ENCODE results near the gene FCRL1. TPM values are rescaled to one million over a fixed set of nuclear protein-coding genes. Genes with fewer than 3 reads are reported as not detected.

The FCRL1 gene
- total and polyA plus RNA-seq, 5 donors from 2014 or later = 1.7 to 2.9 (median 2.3) TPM

GRCh38 chr1:157829210-157829609 lies 9.3 kb upstream of the FCRL1 start:
- no peak overlapping the region for H3K27ac Mint-ChIP-seq
- ATAC-seq (ENCODE audit: low read depth in 2 of 2) = no peak
- no peak overlapping the region for H3K27ac ChIP-seq (ENCODE audit: insufficient read depth, low read length, poor library complexity, severe bottlenecking)
- no peak overlapping the region for H3K4me3 Mint-ChIP-seq
- DNase-seq = no peak
- H3K27me3 ChIP-seq (ENCODE audit: control insufficient read depth, insufficient read depth, low read length) = peaks cover 8% of the 10 kb centered on the region
- H3K36me3 Mint-ChIP-seq = no peaks in the 10 kb centered on the region
- no peak overlapping the region for H3K4me3 ChIP-seq (ENCODE audit: low read depth, low read length)
- H3K9me3 ChIP-seq (ENCODE audit: control insufficient read depth in 2 of 2, low read length in 2 of 2) = no peaks in the 10 kb centered on the region
- no peaks in the 10 kb centered on the region for H3K36me3 ChIP-seq (ENCODE audit: control insufficient read depth, insufficient read depth, low read length)
- no peaks in the 10 kb centered on the region for H3K4me1 Mint-ChIP-seq
- peaks cover 5% of the 10 kb centered on the region for H3K27me3 Mint-ChIP-seq
- peaks cover 0 to 1% (median 0%) of the 10 kb centered on the region in 7 donors for H3K9me3 Mint-ChIP-seq
- no peaks in the 10 kb centered on the region for H3K4me1 ChIP-seq (ENCODE audit: control insufficient read depth, insufficient read depth, low read length, poor library complexity, severe bottlenecking)

GRCh38 chr1:157820299-157820698 lies 379 bp upstream of the FCRL1 start:
- Histone ChIP-seq H3K4me3 (ENCODE audit: low read depth, low read length) (no peak overlapping the region), H3K4me1 (ENCODE audit: control insufficient read depth, insufficient read depth, low read length, poor library complexity, severe bottlenecking) (no peaks in the 10 kb centered on the region), H3K36me3 (ENCODE audit: control insufficient read depth, insufficient read depth, low read length) (no peaks in the 10 kb centered on the region), H3K27ac (ENCODE audit: insufficient read depth, low read length, poor library complexity, severe bottlenecking) (no peak overlapping the region), H3K9me3 (ENCODE audit: control insufficient read depth in 2 of 2, low read length in 2 of 2) (no peaks in the 10 kb centered on the region), H3K27me3 (ENCODE audit: control insufficient read depth, insufficient read depth, low read length) (no peaks in the 10 kb centered on the region)
- Mint-ChIP-seq H3K4me3 (no peak overlapping the region), H3K27me3 (peaks cover 5% of the 10 kb centered on the region), H3K4me1 (peaks cover 0 to 3% (median 0%) of the 10 kb centered on the region in 4 donors), H3K9me3 (peaks cover 0 to 4% (median 0%) of the 10 kb centered on the region in 7 donors), H3K27ac (no peak overlapping the region), H3K36me3 (no peaks in the 10 kb centered on the region)
- ATAC-seq (ENCODE audit: low read depth in 2 of 2) (no peak), DNase-seq (no peak)

GRCh38 chr1:157819215-157819614 lies 705 bp downstream of the FCRL1 start:
- H3K27ac ChIP-seq (ENCODE audit: insufficient read depth, low read length, poor library complexity, severe bottlenecking) = no peak overlapping the region
- H3K27me3 ChIP-seq (ENCODE audit: control insufficient read depth, insufficient read depth, low read length) = no peaks in the 10 kb centered on the region
- peak overlapping the region; percentile 21 for H3K4me3 ChIP-seq (ENCODE audit: low read depth, low read length)
- Mint-ChIP-seq H3K27me3 (peaks cover 5% of the 10 kb centered on the region), H3K27ac (no peak overlapping the region), H3K36me3 (no peaks in the 10 kb centered on the region), H3K9me3 (peaks cover 0 to 3% (median 0%) of the 10 kb centered on the region in 7 donors), H3K4me1 (peaks cover 0 to 3% (median 0%) of the 10 kb centered on the region in 4 donors), H3K4me3 (no peak overlapping the region)
- H3K9me3 ChIP-seq (ENCODE audit: control insufficient read depth in 2 of 2, low read length in 2 of 2) = peaks cover 0 to 2% of the 10 kb centered on the region in 2 experiments
- H3K36me3 ChIP-seq (ENCODE audit: control insufficient read depth, insufficient read depth, low read length) = no peaks in the 10 kb centered on the region
- ATAC-seq (ENCODE audit: low read depth in 2 of 2) (no peak), DNase-seq (no peak)
- no peaks in the 10 kb centered on the region for H3K4me1 ChIP-seq (ENCODE audit: control insufficient read depth, insufficient read depth, low read length, poor library complexity, severe bottlenecking)

GRCh38 chr1:157813269-157813668 lies 6.7 kb downstream of the FCRL1 start:
- Mint-ChIP-seq H3K27me3 (peaks cover 14% of the 10 kb centered on the region), H3K9me3 (peaks cover 0 to 20% (median 4%) of the 10 kb centered on the region in 7 donors), H3K4me1 (peaks cover 0 to 3% (median 0%) of the 10 kb centered on the region in 4 donors), H3K27ac (no peak overlapping the region), H3K36me3 (no peaks in the 10 kb centered on the region), H3K4me3 (no peak overlapping the region)
- Histone ChIP-seq H3K36me3 (ENCODE audit: control insufficient read depth, insufficient read depth, low read length) (no peaks in the 10 kb centered on the region), H3K27ac (ENCODE audit: insufficient read depth, low read length, poor library complexity, severe bottlenecking) (no peak overlapping the region), H3K27me3 (ENCODE audit: control insufficient read depth, insufficient read depth, low read length) (no peaks in the 10 kb centered on the region), H3K4me1 (ENCODE audit: control insufficient read depth, insufficient read depth, low read length, poor library complexity, severe bottlenecking) (no peaks in the 10 kb centered on the region), H3K9me3 (ENCODE audit: control insufficient read depth in 2 of 2, low read length in 2 of 2) (peaks cover 14 to 21% of the 10 kb centered on the region in 2 experiments), H3K4me3 (ENCODE audit: low read depth, low read length) (no peak overlapping the region)
- ATAC-seq (ENCODE audit: low read depth in 2 of 2) (no peak), DNase-seq (no peak)

GRCh38 chr1:157806431-157807149 lies 13.3 kb downstream of the FCRL1 start:
- H3K9me3 Mint-ChIP-seq = peaks cover 0 to 4% (median 0%) of the 10 kb centered on the region in 7 donors
- H3K27ac Mint-ChIP-seq = peak overlapping the region in 1 of 3 donors; percentile 18
- H3K4me3 Mint-ChIP-seq = peak overlapping the region in 1 of 4 donors; percentile 22
- H3K27me3 ChIP-seq (ENCODE audit: control insufficient read depth, insufficient read depth, low read length) = no peaks in the 10 kb centered on the region
- no peaks in the 10 kb centered on the region for H3K4me1 ChIP-seq (ENCODE audit: control insufficient read depth, insufficient read depth, low read length, poor library complexity, severe bottlenecking)
- DNase-seq (peak in 1 of 3 donors; percentile 30), ATAC-seq (ENCODE audit: low read depth in 2 of 2) (peak; percentile 71)
- no peaks in the 10 kb centered on the region for H3K36me3 Mint-ChIP-seq
- H3K27ac ChIP-seq (ENCODE audit: insufficient read depth, low read length, poor library complexity, severe bottlenecking) = no peak overlapping the region
- no peaks in the 10 kb centered on the region for H3K9me3 ChIP-seq (ENCODE audit: control insufficient read depth in 2 of 2, low read length in 2 of 2)
- no peaks in the 10 kb centered on the region for H3K36me3 ChIP-seq (ENCODE audit: control insufficient read depth, insufficient read depth, low read length)
- H3K27me3 Mint-ChIP-seq = peaks cover 20% of the 10 kb centered on the region
- H3K4me3 ChIP-seq (ENCODE audit: low read depth, low read length) = no peak overlapping the region
- peaks cover 0 to 9% (median 0%) of the 10 kb centered on the region in 4 donors for H3K4me1 Mint-ChIP-seq

GRCh38 chr1:157803851-157804250 lies 16.1 kb downstream of the FCRL1 start:
- H3K36me3 ChIP-seq (ENCODE audit: control insufficient read depth, insufficient read depth, low read length) = no peaks in the 10 kb centered on the region
- no peak overlapping the region for H3K27ac Mint-ChIP-seq
- no peaks in the 10 kb centered on the region for H3K9me3 ChIP-seq (ENCODE audit: control insufficient read depth in 2 of 2, low read length in 2 of 2)
- DNase-seq (no peak), ATAC-seq (ENCODE audit: low read depth in 2 of 2) (no peak)
- no peak overlapping the region for H3K4me3 Mint-ChIP-seq
- H3K27me3 Mint-ChIP-seq = peaks cover 18% of the 10 kb centered on the region
- H3K27me3 ChIP-seq (ENCODE audit: control insufficient read depth, insufficient read depth, low read length) = no peaks in the 10 kb centered on the region
- peaks cover 0 to 9% (median 0%) of the 10 kb centered on the region in 4 donors for H3K4me1 Mint-ChIP-seq
- H3K27ac ChIP-seq (ENCODE audit: insufficient read depth, low read length, poor library complexity, severe bottlenecking) = no peak overlapping the region
- H3K36me3 Mint-ChIP-seq = no peaks in the 10 kb centered on the region
- H3K4me1 ChIP-seq (ENCODE audit: control insufficient read depth, insufficient read depth, low read length, poor library complexity, severe bottlenecking) = no peaks in the 10 kb centered on the region
- H3K9me3 Mint-ChIP-seq = peaks cover 0 to 4% (median 0%) of the 10 kb centered on the region in 7 donors
- H3K4me3 ChIP-seq (ENCODE audit: low read depth, low read length) = no peak overlapping the region

- no peaks in the 10 kb centered on the region for H3K27me3 ChIP-seq (ENCODE audit: control insufficient read depth, insufficient read depth, low read length)
- no peak overlapping the region for H3K27ac ChIP-seq (ENCODE audit: insufficient read depth, low read length, poor library complexity, severe bottlenecking)
- H3K9me3 ChIP-seq (ENCODE audit: control insufficient read depth in 2 of 2, low read length in 2 of 2) = no peaks in the 10 kb centered on the region
- Mint-ChIP-seq H3K27me3 (peaks cover 5% of the 10 kb centered on the region), H3K4me1 (no peaks in the 10 kb centered on the region), H3K27ac (no peak overlapping the region), H3K4me3 (no peak overlapping the region), H3K36me3 (no peaks in the 10 kb centered on the region), H3K9me3 (peaks cover 0 to 5% (median 0%) of the 10 kb centered on the region in 7 donors)
- DNase-seq (no peak), ATAC-seq (ENCODE audit: low read depth in 2 of 2) (no peak)
- no peak overlapping the region for H3K4me3 ChIP-seq (ENCODE audit: low read depth, low read length)
- H3K36me3 ChIP-seq (ENCODE audit: control insufficient read depth, insufficient read depth, low read length) = no peaks in the 10 kb centered on the region
- H3K4me1 ChIP-seq (ENCODE audit: control insufficient read depth, insufficient read depth, low read length, poor library complexity, severe bottlenecking) = no peaks in the 10 kb centered on the region
Measured at GRCh38 chr1:157799996-157800395, 19.9 kb downstream of the FCRL1 start.

GRCh38 chr1:157798211-157798610 lies 21.7 kb downstream of the FCRL1 start:
- Histone ChIP-seq H3K27ac (ENCODE audit: insufficient read depth, low read length, poor library complexity, severe bottlenecking) (no peak overlapping the region), H3K27me3 (ENCODE audit: control insufficient read depth, insufficient read depth, low read length) (no peaks in the 10 kb centered on the region), H3K36me3 (ENCODE audit: control insufficient read depth, insufficient read depth, low read length) (no peaks in the 10 kb centered on the region), H3K9me3 (ENCODE audit: control insufficient read depth in 2 of 2, low read length in 2 of 2) (peaks cover 7% of the 10 kb centered on the region in 2 experiments), H3K4me1 (ENCODE audit: control insufficient read depth, insufficient read depth, low read length, poor library complexity, severe bottlenecking) (no peaks in the 10 kb centered on the region), H3K4me3 (ENCODE audit: low read depth, low read length) (no peak overlapping the region)
- ATAC-seq (ENCODE audit: low read depth in 2 of 2) (no peak), DNase-seq (no peak)
- Mint-ChIP-seq H3K4me3 (no peak overlapping the region), H3K9me3 (peaks cover 0 to 10% (median 4%) of the 10 kb centered on the region in 7 donors), H3K4me1 (no peaks in the 10 kb centered on the region), H3K36me3 (no peaks in the 10 kb centered on the region), H3K27me3 (no peaks in the 10 kb centered on the region), H3K27ac (no peak overlapping the region)
